OCI-M2 (cell line): ENCODE data around the gene HPS6.
"Not testable (repeated sequence)": the region's sequence is repeated elsewhere in the genome, so short reads cannot be mapped to it uniquely, and the experiment has no call there.

Experiments
- DNase-seq: peaks from one replicate; lab custom pipeline; 2025; ENCODE audit not compliant: unreplicated experiment; lab: John Stamatoyannopoulos, UW

Gene HPS6

DNA sequence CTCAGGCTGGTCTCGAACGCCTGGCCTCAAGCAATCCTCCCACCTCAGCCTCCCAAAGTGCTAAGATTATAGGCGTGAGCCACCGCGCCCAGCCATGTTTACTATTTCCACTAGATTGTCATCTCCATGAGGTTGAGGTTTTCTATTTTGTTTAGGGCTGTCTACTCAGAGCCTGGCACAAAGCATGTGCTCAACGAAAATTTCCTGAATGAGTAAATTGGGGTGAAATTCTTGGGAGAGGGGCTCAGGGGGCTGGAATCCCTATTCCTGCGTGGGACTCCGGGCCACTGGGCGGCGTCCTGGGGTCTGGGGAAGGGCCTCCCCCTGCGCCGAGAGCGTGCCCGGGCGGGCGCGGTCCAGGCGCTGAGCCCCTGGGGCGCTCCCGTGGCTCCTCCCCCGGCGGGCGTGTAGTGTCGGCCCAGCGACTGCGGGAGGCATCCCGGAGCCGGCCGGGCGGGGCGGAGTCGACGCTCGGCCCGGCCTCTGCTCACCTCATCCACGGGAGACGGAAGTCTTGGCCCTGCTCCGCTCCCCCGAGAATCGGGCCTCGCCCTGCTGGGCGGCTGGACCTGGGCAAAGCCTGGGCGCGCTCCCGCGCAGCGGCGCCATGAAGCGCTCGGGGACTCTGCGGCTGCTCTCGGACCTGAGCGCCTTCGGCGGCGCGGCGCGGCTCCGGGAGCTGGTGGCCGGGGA is at the start of gene HPS6:
Gene HPS6 (plus strand): TSS at position 482 of the 693 bp plus-strand sequence. CDS start 126 bp downstream, at position 608.
- peak; percentile 75 for DNase-seq

- no peak for DNase-seq
Observed at GRCh38 chr10:102016416-102016815, 48.7 kb upstream of the HPS6 start.

DNA sequence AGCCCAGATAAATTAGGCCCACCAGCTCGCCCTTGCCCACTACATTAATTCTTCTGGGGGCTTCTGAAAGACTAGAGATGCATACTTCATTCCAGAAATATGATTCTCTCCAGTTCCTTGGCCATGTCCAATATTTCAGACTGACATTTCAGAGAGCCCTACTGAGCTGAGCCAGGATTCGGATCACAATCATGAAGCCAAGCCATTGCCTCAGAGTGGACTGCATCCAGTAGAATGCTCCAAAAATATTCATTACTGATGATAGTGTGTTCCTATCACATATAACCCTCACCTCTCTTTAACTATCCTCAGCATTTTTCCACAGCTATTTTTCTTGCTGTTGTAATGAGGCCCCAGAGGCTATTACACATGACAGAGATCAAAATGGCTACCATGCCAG is 47.9 kb upstream of the HPS6 start:
- no peak for DNase-seq

- DNase-seq = no peak
Observed at GRCh38 chr10:102020938-102021337, 44.2 kb upstream of the HPS6 start.

DNA sequence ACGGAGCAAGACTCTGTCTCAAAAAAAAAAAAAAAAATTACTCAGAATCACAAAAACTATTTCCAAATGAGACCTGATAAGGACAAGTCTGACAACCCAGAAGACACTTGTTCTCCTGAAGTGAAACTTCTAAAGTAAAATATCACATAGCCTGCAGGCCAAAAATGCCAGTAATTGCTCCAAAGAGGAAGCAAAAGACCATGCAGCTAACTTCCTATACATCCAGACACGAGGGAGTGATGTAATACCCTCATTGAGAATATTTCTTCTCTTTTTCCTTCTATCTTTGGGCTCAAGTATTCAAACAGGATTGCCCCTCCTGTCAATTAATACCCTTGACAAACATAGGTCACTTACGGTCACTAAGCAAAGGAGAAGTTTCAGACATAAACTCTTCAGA is 40.4 kb upstream of the HPS6 start:
- no peak for DNase-seq

DNA sequence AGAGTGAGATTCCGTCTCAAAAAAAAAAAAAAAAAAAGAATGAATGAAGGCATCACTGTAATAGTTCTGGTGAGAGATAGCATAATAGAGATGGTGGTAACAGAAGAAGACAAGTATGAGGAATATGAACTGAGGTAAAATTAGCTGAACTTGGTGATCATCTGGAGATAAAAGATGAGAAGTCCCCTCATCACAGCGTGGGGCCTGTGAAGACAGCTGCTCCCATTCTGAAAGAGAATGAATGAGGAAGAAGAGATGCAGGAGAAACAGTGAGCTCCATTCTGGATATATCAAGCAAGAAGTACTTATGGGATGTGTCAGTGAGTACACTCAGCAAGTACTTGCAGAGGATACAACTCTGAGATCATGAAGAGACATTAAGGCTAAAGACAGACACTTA is 37.9 kb upstream of the HPS6 start:
- DNase-seq = no peak

- DNase-seq = no peak
Observed at GRCh38 chr10:102033787-102034186, 31.4 kb upstream of the HPS6 start.

DNA sequence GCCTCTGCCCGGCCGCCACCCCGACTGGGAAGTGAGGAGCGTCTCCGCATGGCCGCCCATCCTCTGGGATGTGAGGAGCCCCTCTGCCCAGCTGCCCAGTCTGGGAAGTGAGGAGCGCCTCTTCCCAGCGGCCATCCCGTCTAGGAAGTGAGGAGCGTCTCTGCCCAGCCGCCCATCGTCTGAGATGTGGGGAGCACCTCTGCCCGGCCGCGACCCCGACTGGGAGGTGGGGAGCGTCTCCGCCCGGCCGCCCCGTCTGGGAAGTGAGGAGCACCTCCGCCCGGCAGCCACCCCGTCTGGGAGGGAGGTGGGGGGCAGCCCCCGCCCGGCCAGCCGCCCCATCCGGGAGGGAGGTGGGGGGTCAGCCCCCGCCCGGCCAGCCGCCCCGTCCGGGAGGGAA is 29.3 kb upstream of the HPS6 start:
- not testable (repeated sequence) for DNase-seq

GRCh38 chr10:102038410-102038809 is 26.7 kb upstream of the HPS6 start:
- DNase-seq = no peak

DNA sequence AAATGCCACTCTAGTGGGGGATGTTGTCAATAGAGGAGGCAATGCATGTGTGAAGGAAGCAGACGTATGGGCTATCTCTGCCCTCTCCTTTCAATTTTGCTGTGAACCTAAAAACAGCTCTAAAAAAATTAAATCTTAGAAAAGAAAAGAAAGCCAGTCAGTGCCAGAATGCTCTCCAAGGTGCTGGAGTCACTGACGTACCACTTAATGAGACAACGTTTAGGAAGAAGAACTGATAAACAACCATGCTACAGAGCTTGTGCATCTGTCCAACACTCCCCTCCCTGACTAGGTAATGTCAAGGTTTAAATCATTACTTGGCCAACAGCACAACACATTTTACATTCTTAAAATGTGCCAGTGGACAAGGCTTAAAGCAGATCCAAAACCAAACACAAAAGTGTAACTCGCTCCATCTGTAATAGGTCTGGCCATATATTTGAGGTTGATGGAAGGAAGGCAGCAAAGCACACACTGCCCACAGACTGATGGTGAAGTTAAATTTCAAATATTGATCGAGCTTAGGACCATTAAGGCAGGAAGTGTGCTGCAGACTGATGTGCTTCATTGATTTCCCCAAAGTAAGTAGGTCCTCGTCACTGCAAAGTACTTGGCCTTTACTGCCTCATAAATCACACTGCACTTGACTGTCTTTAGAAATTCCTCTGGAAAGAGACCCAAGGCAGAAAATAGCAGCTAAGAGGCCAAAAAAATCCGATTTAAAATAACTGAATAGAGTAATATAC is 24.7 kb upstream of the HPS6 start:
- no peak for DNase-seq

GRCh38 chr10:102045292-102045691 is 19.9 kb upstream of the HPS6 start:
- DNase-seq = no peak

- no peak for DNase-seq
Observed at GRCh38 chr10:102046095-102046494, 19.1 kb upstream of the HPS6 start.

DNA sequence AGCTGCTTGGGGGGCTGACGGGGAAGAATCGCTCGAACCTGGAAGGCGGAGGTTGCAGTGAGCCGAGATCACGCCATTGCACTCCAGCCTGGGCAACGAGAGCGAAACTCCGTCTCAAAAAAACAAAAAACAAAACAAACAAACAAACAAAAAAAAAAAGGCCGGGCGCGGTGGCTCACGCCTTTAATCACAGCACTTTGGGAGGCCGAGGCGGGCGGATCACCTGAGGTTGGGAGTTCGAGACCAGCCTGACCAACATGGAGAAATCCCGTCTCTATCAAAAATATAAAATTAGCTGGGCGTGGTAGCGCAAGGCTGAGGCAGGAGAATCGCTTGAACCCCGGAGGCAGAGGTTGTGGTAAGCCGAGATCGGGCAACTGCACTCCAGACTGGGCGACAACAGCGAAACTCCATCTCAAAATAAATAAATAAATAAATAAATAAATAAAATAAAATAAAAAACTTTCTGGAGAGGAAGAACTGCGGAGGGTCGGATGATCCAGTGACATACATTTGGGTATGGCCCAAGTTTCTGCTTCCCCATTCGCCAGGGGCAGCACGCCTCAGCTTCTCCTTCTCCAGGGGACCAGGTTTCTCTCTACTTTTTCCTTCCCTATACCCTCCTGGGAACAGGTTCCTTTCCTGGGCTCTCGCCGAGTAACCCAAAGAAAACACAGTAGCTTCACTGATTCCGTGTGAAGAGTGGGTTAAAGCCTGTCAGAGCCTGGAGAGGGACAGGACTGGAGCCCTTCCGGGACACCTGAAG is 10.1 kb upstream of the HPS6 start:
- DNase-seq = not testable (repeated sequence)

DNA sequence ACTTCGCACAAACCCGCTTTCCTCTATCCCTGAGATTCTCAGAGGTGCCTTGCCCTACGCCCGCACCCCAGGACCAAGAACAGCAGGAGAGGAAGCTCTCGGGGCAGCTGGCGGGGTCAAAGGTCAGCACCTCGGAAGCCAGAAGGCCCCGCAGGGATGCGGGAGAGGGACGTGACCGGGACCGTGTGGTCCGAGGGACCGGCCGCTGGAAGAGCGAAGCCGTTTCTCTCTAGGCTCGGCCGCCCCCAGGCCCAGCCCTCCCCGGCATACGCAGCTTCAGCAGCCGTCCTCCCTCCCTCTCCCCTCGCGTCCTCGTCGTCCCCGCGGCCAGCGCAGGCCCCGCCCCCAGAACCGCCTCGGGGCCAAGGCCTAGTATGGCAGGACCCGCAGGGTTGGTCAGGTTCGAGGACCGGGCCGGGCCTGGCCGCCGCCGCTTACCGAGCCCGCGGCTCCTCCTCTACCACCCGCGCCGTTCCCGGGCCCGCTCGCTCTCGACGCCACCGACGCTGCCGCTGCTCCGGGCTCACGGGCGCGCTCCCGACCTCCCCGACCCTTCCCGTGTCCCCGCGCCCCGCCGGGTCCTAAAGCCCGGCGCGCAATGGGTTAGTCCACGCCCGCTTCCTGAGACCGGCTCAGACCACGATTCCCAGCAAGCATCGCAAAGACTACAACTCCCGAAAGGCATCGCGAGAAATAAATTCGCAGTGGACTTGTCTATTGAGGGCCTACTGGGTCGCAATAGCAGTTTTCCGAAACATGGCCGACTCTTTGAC is 9.3 kb upstream of the HPS6 start, which contains the start of gene ARMH3:
Gene ARMH3 (minus strand): TSS at position 527 of the 773 bp plus-strand sequence. CDS start 16,059 bp downstream, outside the sequence.
- DNase-seq = peak; percentile 88

- DNase-seq = no peak
Observed at GRCh38 chr10:102059987-102060386, 5.2 kb upstream of the HPS6 start.

DNA sequence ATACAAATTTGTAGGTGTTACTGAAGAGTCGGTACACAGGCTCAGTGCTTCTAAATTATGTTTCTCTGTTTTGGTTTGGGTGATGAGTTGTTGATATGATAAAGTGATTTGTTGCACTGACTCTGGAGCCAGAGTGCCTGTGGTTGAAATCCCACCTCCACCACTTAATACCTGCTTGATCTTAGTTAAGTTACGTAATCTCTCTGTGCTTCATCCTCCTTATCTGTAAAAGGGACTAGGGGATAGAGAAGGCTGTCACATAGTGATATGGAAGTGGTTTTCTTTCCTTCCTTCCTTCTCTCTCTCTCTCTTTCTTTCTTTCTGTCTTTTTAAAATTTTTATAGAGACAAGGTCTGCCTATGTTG is 664 bp upstream of the HPS6 start:
- no peak for DNase-seq

GRCh38 chr10:102065561-102066398 is 631 bp downstream of the HPS6 start:
- no peak for DNase-seq

DNA sequence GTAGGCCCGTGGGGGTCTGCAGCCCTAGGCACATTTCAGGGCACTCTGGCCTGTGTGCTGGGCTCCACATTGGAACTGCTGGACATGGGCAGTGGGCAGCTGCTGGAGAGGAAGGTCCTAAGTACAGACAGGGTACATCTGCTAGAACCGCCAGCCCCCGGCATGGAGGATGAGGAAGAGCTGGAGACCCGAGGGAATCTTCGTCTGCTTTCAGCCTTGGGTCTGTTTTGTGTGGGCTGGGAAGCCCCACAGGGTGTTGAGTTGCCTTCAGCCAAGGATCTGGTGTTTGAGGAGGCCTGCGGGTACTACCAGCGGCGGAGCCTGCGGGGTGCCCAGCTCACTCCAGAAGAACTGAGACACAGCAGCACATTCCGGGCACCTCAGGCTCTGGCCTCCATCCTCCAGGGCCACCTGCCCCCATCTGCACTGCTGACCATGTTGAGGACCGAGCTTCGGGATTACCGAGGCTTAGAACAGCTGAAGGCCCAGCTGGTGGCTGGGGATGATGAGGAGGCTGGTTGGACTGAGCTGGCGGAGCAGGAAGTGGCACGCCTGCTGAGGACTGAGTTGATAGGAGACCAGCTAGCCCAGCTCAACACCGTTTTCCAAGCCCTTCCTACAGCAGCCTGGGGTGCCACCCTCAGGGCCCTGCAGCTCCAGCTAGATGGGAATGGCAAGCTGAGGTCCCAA is 1.4 kb downstream of the HPS6 start:
- no peak for DNase-seq

GRCh38 chr10:102067091-102067916 is 2.2 kb downstream of the HPS6 start:
- DNase-seq = no peak
